ENCODE results near the gene STX16.

STX16 gene

GRCh38 chr20:58652606-58653294 is 1.7 kb downstream of the STX16 start:
- DNase-seq (ENCODE audit: low read depth in 2 of 3, low spot score in 1 of 3): no peak

DNA sequence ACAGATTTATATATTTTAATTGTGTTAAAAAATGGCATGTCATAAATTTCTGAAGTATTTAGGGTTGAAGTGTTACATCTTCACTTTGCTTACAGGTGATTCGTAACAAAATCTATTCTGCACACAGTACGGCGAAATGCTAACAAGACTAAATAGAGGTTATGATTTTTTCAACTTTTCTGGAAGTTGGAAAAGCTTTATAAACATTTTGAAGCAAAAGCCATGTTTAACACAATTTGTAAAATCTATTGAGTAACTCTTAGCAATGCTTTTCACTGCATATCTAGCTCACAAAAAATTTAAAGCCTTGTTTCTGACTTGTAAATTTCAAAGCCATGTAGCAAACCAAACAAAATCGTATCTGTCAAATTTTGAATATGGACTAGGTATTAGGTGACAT is 3.3 kb downstream of the STX16 start:
- DNase-seq (ENCODE audit: low read depth in 2 of 3, low spot score in 1 of 3): no peak

- DNase-seq (ENCODE audit: low read depth in 2 of 3, low spot score in 1 of 3): no peak
Measured at GRCh38 chr20:58655328-58656107, 4.4 kb downstream of the STX16 start.

DNA sequence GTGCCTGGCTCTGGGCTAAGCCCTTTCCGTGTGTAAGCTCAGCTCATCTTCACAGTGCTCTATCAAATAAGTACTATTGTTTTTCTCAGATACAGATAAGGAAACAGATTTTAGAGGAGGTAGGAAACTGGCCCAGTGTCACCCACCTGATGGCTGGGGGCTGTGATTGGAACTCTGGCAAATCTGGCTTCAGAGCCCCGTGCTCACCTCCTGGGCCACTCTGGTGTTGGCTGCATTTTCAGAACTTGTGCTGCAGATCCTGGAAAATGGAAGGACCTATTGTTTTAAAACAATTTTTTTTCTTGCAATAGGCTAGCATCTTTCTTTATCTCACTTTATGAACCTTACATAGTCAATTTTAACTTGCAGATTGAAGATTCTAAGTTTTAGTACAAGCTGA is 5.7 kb downstream of the STX16 start:
- no peak for DNase-seq (ENCODE audit: low read depth in 2 of 3, low spot score in 1 of 3)

GRCh38 chr20:58657262-58657661 is 6.2 kb downstream of the STX16 start:
- no peak for DNase-seq (ENCODE audit: low read depth in 2 of 3, low spot score in 1 of 3)

GRCh38 chr20:58657986-58658385 is 6.9 kb downstream of the STX16 start:
- no peak for DNase-seq (ENCODE audit: low read depth in 2 of 3, low spot score in 1 of 3)

DNA sequence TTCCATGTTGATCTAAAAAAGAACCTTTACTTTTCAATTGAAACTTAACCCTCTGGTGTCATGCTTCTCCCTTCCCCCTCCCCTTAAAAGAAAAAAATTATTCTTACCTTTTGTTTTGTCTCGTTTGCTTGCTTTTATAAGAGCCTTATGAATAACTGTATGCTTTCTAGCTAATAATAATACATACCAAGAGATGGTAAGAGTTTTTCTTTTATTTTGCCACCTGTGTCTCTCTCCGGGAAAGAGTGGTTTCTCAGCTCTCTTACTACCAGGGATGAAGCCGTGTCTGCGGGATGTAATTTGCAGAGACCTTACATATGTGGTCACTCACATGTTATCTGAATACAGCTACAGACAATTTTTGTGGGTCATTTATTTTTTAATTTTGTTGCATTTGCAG is 7.7 kb downstream of the STX16 start:
- no peak for DNase-seq (ENCODE audit: low read depth in 2 of 3, low spot score in 1 of 3)

GRCh38 chr20:58659841-58660240 is 8.8 kb downstream of the STX16 start:
- no peak for DNase-seq (ENCODE audit: low read depth in 2 of 3, low spot score in 1 of 3)

- DNase-seq (ENCODE audit: low read depth in 2 of 3, low spot score in 1 of 3): no peak
Measured at GRCh38 chr20:58660855-58661597, 9.9 kb downstream of the STX16 start.

GRCh38 chr20:58661598-58662473 is 10.8 kb downstream of the STX16 start:
- DNase-seq (ENCODE audit: low read depth in 2 of 3, low spot score in 1 of 3): no peak

DNA sequence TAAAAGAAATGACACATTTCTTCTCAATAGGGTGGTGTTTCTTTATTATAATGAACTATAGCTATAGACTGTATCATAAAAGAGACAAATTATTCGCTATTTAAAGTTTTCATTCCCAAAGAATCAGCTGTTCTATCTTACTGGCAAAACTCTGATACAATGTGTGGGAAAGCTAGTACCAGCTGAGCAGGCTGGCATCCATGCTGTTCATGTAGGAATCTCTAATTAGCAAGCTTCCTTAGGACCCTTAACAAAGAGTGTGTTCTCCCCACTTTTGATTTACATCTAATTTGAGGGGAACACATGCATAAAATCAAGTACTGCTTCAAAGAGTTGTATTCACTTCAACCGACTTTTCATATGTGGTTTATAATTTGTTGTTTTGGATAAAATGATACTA is 13.2 kb downstream of the STX16 start:
- DNase-seq (ENCODE audit: low read depth in 2 of 3, low spot score in 1 of 3): no peak

DNA sequence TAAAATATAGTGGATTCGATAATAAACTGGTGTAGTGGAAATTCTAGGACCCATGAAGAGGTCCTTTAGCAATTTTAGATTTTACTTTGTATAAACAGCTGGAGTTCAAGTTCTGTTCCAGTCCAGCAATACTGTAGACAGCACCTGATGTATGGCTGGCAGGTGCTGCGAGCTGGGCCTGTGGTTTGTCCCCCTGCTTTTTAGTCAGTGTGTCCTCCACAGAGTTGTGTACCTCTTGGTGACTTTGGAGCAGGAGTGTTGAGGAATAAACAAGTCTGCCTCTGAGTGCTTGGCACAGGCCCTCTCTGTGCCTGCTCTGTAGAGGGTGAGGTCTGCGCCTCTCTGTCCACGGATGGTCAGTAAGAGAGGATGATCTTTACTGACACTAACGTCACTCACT is 13.8 kb downstream of the STX16 start:
- no peak for DNase-seq (ENCODE audit: low read depth in 2 of 3, low spot score in 1 of 3)

- DNase-seq (ENCODE audit: low read depth in 2 of 3, low spot score in 1 of 3): no peak
Measured at GRCh38 chr20:58665606-58666005, 14.5 kb downstream of the STX16 start.

GRCh38 chr20:58666702-58667101 is 15.6 kb downstream of the STX16 start:
- DNase-seq (ENCODE audit: low read depth in 2 of 3, low spot score in 1 of 3): no peak

GRCh38 chr20:58667975-58668374 is 16.9 kb downstream of the STX16 start:
- no peak for DNase-seq (ENCODE audit: low read depth in 2 of 3, low spot score in 1 of 3)

GRCh38 chr20:58668901-58669286 is 17.8 kb downstream of the STX16 start:
- no peak for DNase-seq (ENCODE audit: low read depth in 2 of 3, low spot score in 1 of 3)

- DNase-seq (ENCODE audit: low read depth in 2 of 3, low spot score in 1 of 3): no peak
Measured at GRCh38 chr20:58669287-58670006, 18.4 kb downstream of the STX16 start.

DNA sequence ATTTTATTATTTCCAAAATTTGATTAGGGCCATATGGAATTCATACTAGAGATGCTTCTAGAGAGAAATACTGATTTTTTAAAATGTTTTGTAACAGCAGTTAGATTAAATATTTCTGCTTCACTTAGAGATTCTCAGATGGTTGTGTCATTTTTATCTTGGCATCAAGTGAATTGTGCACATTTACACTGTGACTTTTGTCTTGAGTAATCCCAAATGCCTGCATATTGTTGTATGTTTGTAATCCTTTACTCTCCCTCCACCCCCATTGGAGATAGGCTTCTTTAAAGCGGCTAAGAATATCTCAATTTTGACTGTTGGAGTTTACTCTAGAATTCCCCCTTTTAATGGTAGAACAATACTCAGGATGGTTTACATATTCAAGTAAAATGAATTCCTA is 19.0 kb downstream of the STX16 start:
- DNase-seq (ENCODE audit: low read depth in 2 of 3, low spot score in 1 of 3): no peak

- no peak for DNase-seq (ENCODE audit: low read depth in 2 of 3, low spot score in 1 of 3)
Measured at GRCh38 chr20:58670659-58671058, 19.6 kb downstream of the STX16 start.

- no peak for DNase-seq (ENCODE audit: low read depth in 2 of 3, low spot score in 1 of 3)
Measured at GRCh38 chr20:58673119-58673518, 22.0 kb downstream of the STX16 start.

Data from stimulated activated CD4-positive, alpha-beta T cell treated with anti-CD3 and anti-CD28 coated beads, Interleukin-12 subunit alpha, Interleukin-12 subunit beta, amount 100 ng/mL, for 48 hours (primary cell).